HepG2 (cell line): ENCODE data around the gene EXOC3L4. TPM values are rescaled to one million over a fixed set of nuclear protein-coding genes. Genes with fewer than 3 reads are reported as not detected.

Source experiments
- AFF4 ChIP-seq: sonication (generic); formaldehyde crosslinking; IDR thresholded peaks from 2 replicates; pipeline ENCODE4 v1.4.0; 2020; ENCODE audit warnings: missing genetic modification reagents
- AGO1 ChIP-seq: fragments of 200-400 bp; formaldehyde crosslinking; IDR thresholded peaks from 2 replicates; pipeline ENCODE4 v1.6.1; 2017; ENCODE audit warnings: mild to moderate bottlenecking, low read depth, low read length, moderate library complexity; ENCODE audit not compliant: poor library complexity, severe bottlenecking
- CREM ChIP-seq, 2 experiments: sonication (generic) in 1 of 2; formaldehyde crosslinking in 1 of 2; IDR thresholded peaks; 2 replicates each; pipeline versions ENCODE4 v1.4.0 to v1.6.1; 2016 to 2020; ENCODE audit warnings: antibody characterized with exemption in 1 of 2, mild to moderate bottlenecking in 1 of 2, missing genetic modification reagents in 1 of 2
- DBP ChIP-seq: sonication (generic); formaldehyde crosslinking; IDR thresholded peaks from 2 replicates; pipeline ENCODE4 v1.4.0; 2020; ENCODE audit warnings: missing genetic modification reagents; ENCODE audit errors: not compliant biosample characterization
- E2F5 ChIP-seq: sonication (generic); formaldehyde crosslinking; conservative IDR thresholded peaks from 2 replicates; pipeline ENCODE4 v1.4.0; 2020; ENCODE audit warnings: missing genetic modification reagents
- KAT7 ChIP-seq: IDR thresholded peaks from 2 replicates; pipeline ENCODE4 v1.6.1; 2018; ENCODE audit warnings: borderline replicate concordance, missing compliant biosample characterization
- KDM3A ChIP-seq: IDR thresholded peaks from 2 replicates; pipeline ENCODE4 v1.6.1; 2018; ENCODE audit warnings: low read depth, missing compliant biosample characterization
- MED1 ChIP-seq: sonication (generic); formaldehyde crosslinking; IDR thresholded peaks from 2 replicates; pipeline ENCODE4 v1.4.0; 2020; ENCODE audit warnings: missing genetic modification reagents
- RFX5 ChIP-seq: IDR thresholded peaks from 2 replicates; pipeline ENCODE4 v1.6.1; 2011; ENCODE audit warnings: low read depth, low read length, improper control_type of control experiment
- RXRA ChIP-seq: sonication (generic); formaldehyde crosslinking; IDR thresholded peaks from 2 replicates; pipeline ENCODE4 v1.5.1; 2020; ENCODE audit warnings: missing genetic modification reagents
- SNAI1 ChIP-seq: sonication (generic); formaldehyde crosslinking; IDR thresholded peaks from 2 replicates; pipeline ENCODE4 v1.5.0; 2020; ENCODE audit warnings: mild to moderate bottlenecking, missing genetic modification reagents, borderline replicate concordance
- SP5 ChIP-seq: IDR thresholded peaks from 2 replicates; pipeline ENCODE4 v1.6.1; 2016; ENCODE audit warnings: low read depth, borderline replicate concordance
- SPEN ChIP-seq: sonication (generic); formaldehyde crosslinking; IDR thresholded peaks from 2 replicates; pipeline ENCODE4 v1.5.1; 2020; ENCODE audit warnings: low read depth, mild to moderate bottlenecking, missing genetic modification reagents
- U2AF1 ChIP-seq: fragments of 200-400 bp; formaldehyde crosslinking; optimal IDR thresholded peaks from 2 replicates; pipeline ENCODE3; 2017; ENCODE audit warnings: mild to moderate bottlenecking, low read depth, low read length
- ZBTB34 ChIP-seq: sonication (generic); formaldehyde crosslinking; IDR thresholded peaks from 2 replicates; pipeline ENCODE4 v1.8.0; 2022; ENCODE audit warnings: mild to moderate bottlenecking, missing genetic modification reagents
- ZFAT ChIP-seq: sonication (generic); formaldehyde crosslinking; conservative IDR thresholded peaks from 2 replicates; pipeline ENCODE4 v1.8.1; 2023; ENCODE audit warnings: missing genetic modification reagents, inconsistent platforms
- ZNF253 ChIP-seq: sonication (generic); formaldehyde crosslinking; IDR thresholded peaks from 2 replicates; pipeline ENCODE4 v1.8.0; 2022; ENCODE audit warnings: mild to moderate bottlenecking, missing genetic modification reagents, borderline replicate concordance
- ZNF549 ChIP-seq: sonication (generic); formaldehyde crosslinking; IDR thresholded peaks from 2 replicates; pipeline ENCODE4 v1.5.0; 2020; ENCODE audit warnings: missing genetic modification reagents
- ZNF644 ChIP-seq: IDR thresholded peaks from 2 replicates; pipeline ENCODE4 v1.6.1; 2016; ENCODE audit warnings: low read depth
- ZNF710 ChIP-seq: sonication (generic); formaldehyde crosslinking; IDR thresholded peaks from 2 replicates; pipeline ENCODE4 v1.5.0; 2020; ENCODE audit warnings: mild to moderate bottlenecking, missing genetic modification reagents, borderline replicate concordance
- polyA plus RNA-seq, 8 experiments: library from polyadenylated mRNA; depleted of rRNA in 3 of 8; stranded (reverse) in 7 of 8; unstranded in 1 of 8; fragments of >200 nt; fragmentation: Illumina TruSeq in 4 of 8; extraction: Trizol in 4 of 8; gene quantifications; 2 replicates each; pipeline versions ENCODE4 v1.2.1 to v1.2.3, GENCODE V29; 2011 to 2016; ENCODE audit warnings: low read depth in 4 of 8, missing spikeins in 1 of 8, mixed read lengths in 1 of 8; ENCODE audit not compliant: insufficient read depth in 1 of 8
- total RNA-seq, 5 experiments: library from RNA; depleted of rRNA; stranded (reverse); fragments of >200 nt; fragmentation: Illumina TruSeq; extraction: Trizol; gene quantifications; 2 replicates each; pipeline ENCODE4 v1.2.3, GENCODE V29; 2016; ENCODE audit warnings: low read depth in 1 of 5

EXOC3L4 gene
- total and polyA plus RNA-seq, 2 of the 13 experiments (the other 11 are each of a cell fraction or from before 2014, with no cell fraction given): 11.8 to 27.0 TPM

- no peak for TF ChIP-seq U2AF1
- TF ChIP-seq DBP (CRISPR knock-in tag): peak; percentile 71
- TF ChIP-seq ZBTB34 (CRISPR knock-in tag): no peak
- peak; percentile 91 for TF ChIP-seq RXRA (CRISPR knock-in tag)
- peak; percentile 62; the same call in 1 of the 2 replicates for TF ChIP-seq ZNF710 (CRISPR knock-in tag)
- no peak for TF ChIP-seq ZNF549 (CRISPR knock-in tag)
- TF ChIP-seq RFX5: no peak
- TF ChIP-seq ZNF644 (CRISPR knock-in tag): 0 out of 2 replicates have a peak, but pooled peaks have one; percentile 7
- TF ChIP-seq E2F5 (CRISPR knock-in tag): no peak; the same call in 1 of the 2 replicates
- peak; percentile 97 for TF ChIP-seq MED1 (CRISPR knock-in tag)
- TF ChIP-seq ZNF253: no peak
- peak; percentile 45; the same call in 1 of the 2 replicates for TF ChIP-seq KAT7
- TF ChIP-seq CREM (IDR thresholded peaks at IDR 0.05): peak; percentile 75; the same call in 1 of the 2 replicates
- no peak for TF ChIP-seq CREM (CRISPR knock-in tag; IDR thresholded peaks at IDR 0.05)
- no peak for TF ChIP-seq SNAI1 (CRISPR knock-in tag)
- peak; percentile 92 for TF ChIP-seq SPEN (CRISPR knock-in tag)
- no peak for TF ChIP-seq ZFAT (CRISPR knock-in tag)
- TF ChIP-seq AFF4 (CRISPR knock-in tag): no peak; the same call in 1 of the 2 replicates
- no peak for TF ChIP-seq AGO1
- peak; percentile 94 for TF ChIP-seq SP5 (CRISPR knock-in tag)
- TF ChIP-seq KDM3A (CRISPR knock-in tag): no peak; the same call in 1 of the 2 replicates
Observed at GRCh38 chr14:103100281-103101121, 6.0 kb downstream of the EXOC3L4 start (continued).
